ENCODE measurements around the gene PRM2.

Gene PRM2

GRCh38 chr16:11241480-11242204 is 34.6 kb downstream of the PRM2 start:
- no peak for DNase-seq (ENCODE audit: low read depth)
- no peak overlapping the region for H3K4me3 ChIP-seq (ENCODE audit: low read depth, low read length)
- no peak for TF ChIP-seq CTCF (IDR thresholded peaks at IDR 0.05; ENCODE audit: low read depth, low read length, missing control alignments)

GRCh38 chr16:11240636-11241473 is 35.4 kb downstream of the PRM2 start:
- H3K4me3 ChIP-seq (ENCODE audit: low read depth, low read length) = no peak overlapping the region
- no peak for DNase-seq (ENCODE audit: low read depth)
- TF ChIP-seq CTCF (IDR thresholded peaks at IDR 0.05; ENCODE audit: low read depth, low read length, missing control alignments) = no peak

DNA sequence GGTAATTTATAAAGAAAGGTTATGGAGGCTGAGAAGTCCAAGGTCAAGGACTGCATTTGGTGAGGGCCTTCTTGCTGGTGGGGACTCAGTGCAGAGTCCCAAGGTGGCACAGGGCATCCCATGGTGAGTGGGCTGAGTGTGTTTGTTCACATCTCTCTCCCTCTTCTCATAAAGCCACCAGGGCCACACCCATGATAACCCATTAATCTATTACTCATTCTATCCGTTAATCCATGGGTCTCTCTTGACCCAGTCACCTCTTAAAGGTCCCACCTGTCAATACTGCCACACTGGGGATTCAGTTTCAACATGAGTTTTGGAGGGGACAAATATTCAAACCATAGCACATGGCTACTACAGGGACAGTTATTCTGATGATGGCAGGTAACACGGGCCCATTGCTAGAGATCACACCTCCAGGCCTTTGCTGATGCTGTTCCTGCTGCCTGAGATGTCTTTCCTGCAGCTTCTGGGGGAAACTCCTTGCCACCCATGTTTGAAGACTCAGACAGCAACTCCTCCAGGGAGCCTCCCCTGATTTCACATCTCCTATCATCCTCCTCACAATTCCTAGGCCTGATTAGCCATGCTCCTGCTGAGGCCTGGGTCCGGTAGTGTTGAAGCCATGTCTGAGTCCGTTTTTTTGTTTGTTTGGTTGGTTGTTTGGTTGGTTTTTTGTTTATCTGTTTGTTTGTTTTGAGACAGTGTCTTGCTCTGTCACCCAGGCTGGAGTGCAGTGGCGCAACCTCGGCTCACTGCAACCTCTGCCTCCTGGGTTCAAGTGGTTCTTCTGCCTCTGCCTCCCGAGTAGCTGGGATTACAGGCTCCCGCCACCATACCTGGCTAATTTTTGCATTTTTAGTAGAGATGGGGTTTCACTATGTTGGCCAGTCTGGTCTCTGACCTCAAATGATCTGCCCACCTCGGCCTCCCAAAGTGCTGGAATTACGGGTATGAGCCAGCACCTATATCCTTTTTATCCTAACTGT is 36.3 kb downstream of the PRM2 start:
- H3K4me3 ChIP-seq (ENCODE audit: low read depth, low read length) = no peak overlapping the region
- TF ChIP-seq CTCF (IDR thresholded peaks at IDR 0.05; ENCODE audit: low read depth, low read length, missing control alignments) = no peak
- DNase-seq (ENCODE audit: low read depth) = no peak

GRCh38 chr16:11238272-11239202 is 37.7 kb downstream of the PRM2 start:
- no peak for DNase-seq (ENCODE audit: low read depth)
- no peak for TF ChIP-seq CTCF (IDR thresholded peaks at IDR 0.05; ENCODE audit: low read depth, low read length, missing control alignments)
- H3K4me3 ChIP-seq (ENCODE audit: low read depth, low read length) = no peak overlapping the region

DNA sequence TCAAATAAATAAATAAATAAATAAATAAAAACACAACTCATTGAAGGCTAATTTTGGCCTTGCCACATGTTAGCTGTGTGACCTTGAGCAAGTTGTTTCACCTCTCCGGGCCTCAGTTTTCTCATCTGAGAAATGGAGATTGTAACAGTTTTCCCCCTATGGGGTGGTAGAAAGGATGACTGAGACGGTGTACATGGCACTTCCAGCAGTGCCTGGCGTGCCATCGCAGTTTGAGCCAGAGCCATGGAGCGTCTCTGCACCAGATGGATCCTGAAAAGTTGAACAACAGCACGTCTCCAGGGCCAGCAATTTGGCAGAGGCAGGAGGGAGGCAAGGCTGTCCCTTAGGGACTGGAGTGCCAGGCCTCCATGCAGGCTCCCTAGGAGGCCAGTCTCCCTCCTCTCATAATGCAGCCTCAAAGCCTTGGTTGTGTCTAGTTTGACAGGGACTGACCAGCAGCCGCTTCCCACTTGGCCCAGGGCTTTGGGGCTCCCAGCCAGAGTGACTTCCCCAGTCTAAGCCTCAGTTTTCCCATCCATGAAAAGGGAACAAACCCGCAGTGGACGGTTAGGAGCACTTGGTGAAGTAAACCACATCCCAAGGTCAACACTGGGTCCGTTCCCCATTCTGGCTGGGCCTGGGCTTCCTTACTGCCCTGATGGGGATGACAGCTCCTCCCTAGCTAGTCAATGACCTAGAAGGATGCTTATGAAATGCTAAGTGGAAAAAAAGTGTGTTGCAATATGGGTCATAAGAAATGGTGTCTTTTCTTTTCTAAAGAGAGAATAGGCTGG is 39.6 kb downstream of the PRM2 start:
- no peak for DNase-seq (ENCODE audit: low read depth)
- H3K4me3 ChIP-seq (ENCODE audit: low read depth, low read length) = no peak overlapping the region
- no peak for TF ChIP-seq CTCF (IDR thresholded peaks at IDR 0.05; ENCODE audit: low read depth, low read length, missing control alignments)
